D721Med (cell line): ENCODE results near the gene FGFBP1.

Source experiments
- DNase-seq: peaks from one replicate; pipeline ENCODE4 v3.0.0; 2011; ENCODE audit warnings: low spot score; ENCODE audit not compliant: insufficient read length
- FAIRE-seq: peaks from 2 replicates; lab custom pipeline; 2011; peaks lifted over from hg19 to GRCh38; lab: Jason Lieb, UNC
- TF ChIP-seq, protein P1 (sequence below): IDR thresholded peaks from 2 replicates; pipeline ENCODE4 v1.5.1; 2012; ENCODE audit warnings: mild to moderate bottlenecking, control low read depth; ENCODE audit not compliant: insufficient read depth; ENCODE audit errors: missing control alignments

Gene FGFBP1

DNA sequence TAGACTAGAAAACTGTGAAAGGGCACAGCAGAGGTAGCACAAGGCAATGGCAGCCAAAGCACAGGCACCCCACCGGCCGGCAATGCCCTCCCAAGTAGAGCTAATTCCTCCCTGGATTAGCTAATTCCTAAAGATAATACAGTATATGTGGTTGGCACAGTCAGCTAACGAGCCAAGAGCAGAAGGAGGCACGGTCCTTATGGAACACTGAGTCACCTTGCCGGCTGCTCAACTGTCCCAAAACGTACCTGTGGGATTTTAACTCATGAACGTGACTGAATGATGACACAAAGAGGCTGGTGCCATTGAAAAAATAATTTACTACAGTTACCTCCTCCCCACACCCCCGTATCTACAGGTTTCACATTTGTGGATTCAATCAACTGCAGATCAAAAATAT is 9.1 kb upstream of the FGFBP1 start:
- no peak for FAIRE-seq
- TF ChIP-seq, protein P1, sequence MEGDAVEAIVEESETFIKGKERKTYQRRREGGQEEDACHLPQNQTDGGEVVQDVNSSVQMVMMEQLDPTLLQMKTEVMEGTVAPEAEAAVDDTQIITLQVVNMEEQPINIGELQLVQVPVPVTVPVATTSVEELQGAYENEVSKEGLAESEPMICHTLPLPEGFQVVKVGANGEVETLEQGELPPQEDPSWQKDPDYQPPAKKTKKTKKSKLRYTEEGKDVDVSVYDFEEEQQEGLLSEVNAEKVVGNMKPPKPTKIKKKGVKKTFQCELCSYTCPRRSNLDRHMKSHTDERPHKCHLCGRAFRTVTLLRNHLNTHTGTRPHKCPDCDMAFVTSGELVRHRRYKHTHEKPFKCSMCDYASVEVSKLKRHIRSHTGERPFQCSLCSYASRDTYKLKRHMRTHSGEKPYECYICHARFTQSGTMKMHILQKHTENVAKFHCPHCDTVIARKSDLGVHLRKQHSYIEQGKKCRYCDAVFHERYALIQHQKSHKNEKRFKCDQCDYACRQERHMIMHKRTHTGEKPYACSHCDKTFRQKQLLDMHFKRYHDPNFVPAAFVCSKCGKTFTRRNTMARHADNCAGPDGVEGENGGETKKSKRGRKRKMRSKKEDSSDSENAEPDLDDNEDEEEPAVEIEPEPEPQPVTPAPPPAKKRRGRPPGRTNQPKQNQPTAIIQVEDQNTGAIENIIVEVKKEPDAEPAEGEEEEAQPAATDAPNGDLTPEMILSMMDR: no peak
- DNase-seq: no peak

DNA sequence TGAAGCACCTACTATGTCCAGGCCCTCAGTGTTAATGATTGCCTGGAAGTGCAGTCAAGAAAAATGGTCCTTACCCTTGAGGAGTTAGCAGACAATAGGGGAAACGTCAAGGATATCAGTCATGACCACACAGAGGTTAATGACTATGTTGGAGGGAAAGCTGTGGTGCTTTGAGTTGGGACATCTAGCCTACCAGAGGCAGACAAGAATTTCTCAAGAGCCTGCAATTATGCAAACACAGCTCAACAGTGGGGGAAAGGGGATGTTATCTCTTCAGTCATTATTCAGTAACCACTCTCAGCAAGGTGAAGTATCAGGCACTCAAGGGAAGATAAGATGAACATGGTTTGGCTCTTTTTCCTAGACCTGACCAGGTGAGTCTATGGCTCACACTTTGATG is 7.0 kb upstream of the FGFBP1 start:
- FAIRE-seq: no peak
- no peak for DNase-seq
- TF ChIP-seq, protein P1: no peak

DNA sequence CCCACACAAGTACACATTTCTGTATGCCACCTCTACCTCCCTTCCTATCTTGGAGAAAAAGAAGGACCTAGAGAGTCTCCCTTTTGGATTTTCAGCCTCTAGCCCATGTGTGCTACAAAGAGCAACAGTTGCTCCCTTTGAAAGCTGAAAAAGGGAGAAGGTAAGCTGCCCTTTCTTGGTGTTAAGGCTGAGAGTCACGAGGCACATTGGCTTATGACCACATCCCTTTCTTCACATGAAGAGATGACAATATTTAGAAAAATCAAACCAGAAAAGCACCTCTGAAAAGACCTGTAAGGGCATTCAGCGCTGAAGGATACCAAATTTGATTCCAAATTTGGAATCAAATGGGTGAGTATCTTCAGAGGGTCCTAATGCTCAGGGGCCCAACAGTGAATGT is 6.4 kb upstream of the FGFBP1 start:
- TF ChIP-seq, protein P1: no peak
- FAIRE-seq: no peak

DNA sequence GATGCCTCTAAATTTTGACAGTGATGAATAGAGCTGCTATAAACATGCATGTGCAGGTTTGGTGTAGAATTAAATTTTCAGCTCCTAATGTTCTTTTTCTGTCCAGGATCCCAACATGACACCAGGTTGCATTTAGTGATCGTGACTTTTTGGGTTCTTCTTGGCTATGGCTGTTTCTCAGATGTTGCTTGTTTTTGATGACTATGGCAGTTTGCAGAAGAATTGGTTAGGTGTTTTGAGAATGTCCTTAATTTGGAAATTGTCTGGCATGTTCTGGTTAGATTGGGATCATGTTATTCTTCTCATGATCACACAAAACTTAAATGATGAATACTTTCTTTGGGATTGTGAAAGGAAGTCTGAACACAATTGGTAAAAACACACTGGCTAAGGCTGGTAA is 3.7 kb upstream of the FGFBP1 start:
- no peak for DNase-seq
- TF ChIP-seq, protein P1: no peak
- no peak for FAIRE-seq

More for the DNA sequence above, 6.4 kb upstream of the FGFBP1 start:
- no peak for DNase-seq

DNA sequence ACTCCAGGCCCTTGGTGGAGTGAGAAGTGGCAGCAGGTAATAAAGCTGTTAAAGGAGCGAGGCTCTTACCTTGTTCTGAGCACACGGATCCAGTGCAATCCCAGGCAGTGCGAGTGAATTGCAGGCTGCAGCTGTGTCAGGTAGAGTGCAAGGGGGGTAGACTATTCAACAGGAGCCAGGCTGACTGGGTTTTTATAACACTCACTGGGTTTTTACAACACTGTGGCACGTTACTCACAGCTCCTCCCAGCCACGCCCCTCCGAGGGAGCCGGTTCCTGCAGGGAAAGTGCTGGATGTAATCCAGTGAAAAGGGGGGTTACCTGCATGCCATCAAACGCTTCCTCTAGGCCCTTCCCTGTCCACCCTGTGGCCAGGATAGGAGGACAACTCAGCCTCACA is 358 bp downstream of the FGFBP1 start:
- TF ChIP-seq, protein P1: no peak
- DNase-seq (no peak), FAIRE-seq (no peak)

DNA sequence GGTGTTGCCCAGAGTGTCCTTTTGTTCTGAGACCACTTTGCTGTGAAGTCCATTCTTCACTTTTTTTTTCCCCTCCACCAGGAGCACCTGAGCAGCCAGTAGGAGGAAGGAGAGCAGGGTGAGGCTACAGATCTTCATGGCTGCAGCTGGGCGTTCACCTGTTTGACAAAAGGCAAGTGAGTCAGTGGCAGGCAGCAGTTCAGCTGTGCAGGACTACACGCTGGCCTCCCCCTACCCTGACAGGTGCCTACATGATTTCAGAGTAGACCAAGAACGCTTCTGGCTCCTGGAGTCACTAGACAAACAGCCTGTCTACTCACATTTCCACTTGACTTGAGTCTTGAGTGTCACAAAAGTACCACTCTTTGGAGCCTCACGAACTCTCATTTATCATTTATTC is 2.0 kb downstream of the FGFBP1 start:
- FAIRE-seq (no peak), DNase-seq (no peak)
- TF ChIP-seq, protein P1: no peak

DNA sequence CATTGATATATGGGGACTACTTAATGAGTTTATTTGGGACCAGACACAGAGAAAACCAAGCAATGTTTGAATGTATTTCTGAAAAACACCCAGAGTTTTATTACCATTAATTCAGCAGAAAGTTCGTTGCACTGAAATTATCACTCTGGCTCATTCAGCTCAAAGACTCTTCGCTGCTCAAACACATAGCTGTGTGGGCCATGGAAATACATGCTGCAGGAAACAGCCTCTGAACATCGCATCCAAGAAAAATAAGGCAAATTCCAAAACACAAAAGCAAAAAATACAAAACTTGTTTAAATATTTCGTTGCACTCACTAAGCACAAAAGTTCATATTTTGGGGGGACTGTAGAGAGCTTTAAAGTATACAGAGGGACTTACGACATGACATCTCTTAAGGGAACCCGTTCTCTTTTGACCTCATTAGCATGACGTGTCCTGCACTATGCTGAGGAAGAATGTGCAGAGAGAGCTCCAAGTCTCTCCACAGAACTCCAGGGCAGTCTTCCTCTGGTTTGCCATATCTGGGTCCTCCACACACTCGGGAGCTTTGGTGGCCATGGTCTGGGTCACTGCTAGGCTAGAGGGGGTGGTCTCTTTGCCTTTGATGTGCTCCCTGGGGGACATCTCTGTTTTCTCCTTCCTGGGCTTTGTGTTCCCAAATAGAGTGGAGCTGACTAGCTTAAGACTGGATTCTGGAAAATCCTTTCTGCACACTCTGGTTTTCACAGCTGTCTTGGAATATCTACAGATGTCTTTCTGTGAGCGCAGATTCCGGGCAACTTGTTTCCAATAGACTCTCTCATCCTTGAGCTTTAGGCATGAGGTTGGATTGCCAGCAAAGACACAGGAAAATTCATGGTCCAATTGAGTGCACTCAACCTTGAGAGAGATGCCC is 2.8 kb downstream of the FGFBP1 start:
- TF ChIP-seq, protein P1: no peak
- FAIRE-seq (no peak), DNase-seq (no peak)
